Sigmoid colon (tissue), 7 donors: ENCODE data around the gene EPB41L1. TPM values are rescaled to one million over a fixed set of nuclear protein-coding genes. Genes with fewer than 3 reads are reported as not detected.
A peak's percentile ranks its signal among the peaks of the same experiment; 100 is the strongest.

ENCODE experiments used
- DNase-seq: peaks from one replicate; pipeline ENCODE4 v3.0.0-alpha.2; 2019
- H3K27ac ChIP-seq, 4 donors: fragments of 200-600 bp; sonication (generic); one replicate each; pipeline ENCODE4 v1.5.1; 2016 to 2019; ENCODE audit warnings: mild to moderate bottlenecking in 1 of 4
- H3K27me3 ChIP-seq, 3 donors: fragments of 200-600 bp; sonication (generic); one replicate each; pipeline ENCODE4 v1.5.1; 2019; ENCODE audit warnings: mild to moderate bottlenecking in 1 of 3
- H3K36me3 ChIP-seq, 4 donors: fragments of 200-600 bp; sonication (generic); one replicate each; pipeline ENCODE4 v1.5.1; 2016 to 2019
- H3K4me1 ChIP-seq, 4 donors: fragments of 200-600 bp; sonication (generic); one replicate each; pipeline ENCODE4 v1.5.1; 2017 to 2019
- H3K4me3 ChIP-seq, 4 donors: fragments of 200-600 bp; sonication (generic); one replicate each; pipeline ENCODE4 v1.5.1; 2017 to 2019; ENCODE audit warnings: mild to moderate bottlenecking in 2 of 4, moderate library complexity in 1 of 4
- H3K9me3 ChIP-seq, 4 donors: fragments of 200-600 bp in 3 of 4; sonication (generic) in 3 of 4; one replicate each; pipeline versions ENCODE4 v1.5.1 to v1.6.1; 2013 to 2019
- EP300 ChIP-seq, 4 donors: sonication (generic); formaldehyde crosslinking; IDR thresholded peaks; one replicate each; pipeline ENCODE4 v1.6.1; 2017; ENCODE audit warnings: antibody characterized with exemption in 4 of 4
- POLR2A ChIP-seq, 2 donors: fragments of 450-650 bp; IDR thresholded peaks; one replicate each; pipeline ENCODE4 v1.6.1; 2016; ENCODE audit warnings: antibody characterized with exemption in 2 of 2, mild to moderate bottlenecking in 2 of 2, moderate library complexity in 2 of 2
- POLR2AphosphoS5 ChIP-seq, 4 donors: sonication (generic); formaldehyde crosslinking; IDR thresholded peaks; one replicate each; pipeline ENCODE4 v1.6.1; 2017; ENCODE audit warnings: antibody characterized with exemption in 4 of 4
- WGBS, 2 donors: extraction: QIAGEN DNeasy Blood & Tissue Kit; methylation state at CpG; one replicate each; pipeline ENCODE4 v1.1.7; 2013; 5-methylcytosine and 5-hydroxymethylcytosine counted together
- intact Hi-C: fragments of 100-400 bp; cut with DNase I; formaldehyde crosslinking; loops from one replicate; pipeline ENCODE4 v1.15.1; 2023
- polyA plus RNA-seq, 3 donors: library from polyadenylated mRNA; stranded (reverse); fragments of 200-250 nt; gene quantifications; one replicate each; pipeline ENCODE4 v1.2.3, GENCODE V29; 2013
- total RNA-seq, 4 donors: library from RNA; depleted of rRNA; stranded (reverse); fragments of >200 nt; gene quantifications; one replicate each; pipeline ENCODE4 v1.1.0, GENCODE V29; 2016
- TF ChIP-seq, protein P1 (sequence below), 4 experiments: fragments of 450-650 bp in 3 of 4; fragments of 200-600 bp in 1 of 4; IDR thresholded peaks; one replicate each; pipeline ENCODE4 v1.5.1; 2016 to 2019; ENCODE audit warnings: antibody characterized with exemption in 4 of 4, mild to moderate bottlenecking in 3 of 4, moderate library complexity in 2 of 4
- donor health status: healthy with polysubstance abuse.
- donor health status: Bipolar disorder and iron deficiency.
- donor health status: healthy.

Gene EPB41L1
- total and polyA plus RNA-seq, 7 donors: 14.1 to 61.8 (median 19.3) TPM

DNA sequence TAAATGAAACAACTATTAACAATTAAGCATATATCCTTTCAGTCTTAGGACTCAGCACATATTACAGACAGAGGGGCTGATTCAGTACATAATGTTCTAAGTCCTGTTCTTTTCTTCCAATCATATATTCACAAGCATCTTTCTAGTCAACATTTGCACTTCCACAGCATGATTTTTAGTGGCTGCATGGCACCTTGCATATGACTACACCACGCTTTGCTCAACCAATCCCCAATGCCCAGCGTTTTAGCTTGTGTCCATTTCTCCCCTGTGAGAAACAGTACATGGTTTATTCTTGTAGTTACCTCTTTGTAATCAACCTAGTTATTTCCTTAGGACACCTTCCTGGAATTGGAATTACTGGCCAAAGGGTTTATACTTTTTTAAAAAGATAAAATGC lies 115.0 kb downstream of the EPB41L1 start:
- 85 to 86% methylated on average over 2 of the region's 2 CpGs for WGBS, 2 donors
- no peaks in the 10 kb centered on the region for H3K36me3 ChIP-seq

DNA sequence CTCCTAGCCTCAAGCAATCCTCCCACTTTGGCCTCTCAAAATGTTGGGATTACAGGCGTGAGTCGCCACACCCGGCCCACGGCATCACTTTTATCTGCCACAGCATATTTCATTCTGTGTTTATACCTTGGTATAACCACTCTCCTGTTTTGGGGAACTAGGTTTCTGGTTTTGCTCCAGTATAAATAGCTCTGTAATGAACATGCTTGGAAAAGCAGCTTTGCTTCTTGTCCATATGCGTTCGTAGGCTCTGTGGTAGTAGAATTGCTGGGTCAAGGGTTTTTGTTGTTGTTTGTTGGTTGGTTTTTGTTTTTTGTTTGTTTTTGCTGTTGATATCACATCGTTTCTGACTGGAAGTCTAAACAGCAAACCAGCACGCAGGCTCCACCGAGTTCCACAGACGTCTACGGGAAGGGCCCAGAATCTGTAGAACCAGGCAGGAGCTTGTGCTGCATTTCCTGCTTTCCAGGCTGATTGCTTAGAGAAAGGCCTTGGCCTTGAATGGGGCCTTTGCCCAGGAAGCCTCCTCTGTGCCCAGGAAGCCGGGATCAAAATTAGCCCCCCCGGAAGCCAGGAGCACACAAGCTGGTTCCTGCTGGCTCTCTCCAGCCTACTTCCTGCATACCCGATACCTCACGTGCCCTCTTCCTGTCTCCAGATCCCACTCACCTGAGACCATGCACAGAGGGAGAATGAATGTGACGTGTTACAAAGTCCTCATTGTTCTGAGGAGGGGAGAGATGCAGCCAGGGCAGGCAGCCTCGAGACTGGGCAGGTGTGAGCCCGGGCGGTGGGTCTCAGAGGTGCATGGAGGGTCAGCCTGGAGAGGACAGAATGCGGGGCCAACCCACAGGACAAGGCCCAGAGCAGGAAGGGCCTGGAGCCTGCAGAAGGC lies 116.5 kb downstream of the EPB41L1 start:
- no peaks in the 10 kb centered on the region for H3K9me3 ChIP-seq
- H3K27ac ChIP-seq: no peak overlapping the region
- no peaks in the 10 kb centered on the region for H3K36me3 ChIP-seq
- WGBS, 2 donors: 81 to 82% methylated on average over 20 of the region's 20 CpGs
- DNase-seq: peak; percentile 50
- H3K27me3 ChIP-seq: peaks cover 0 to 21% (median 13%) of the 10 kb centered on the region in 3 donors
- TF ChIP-seq POLR2AphosphoS5 (IDR thresholded peaks at IDR 0.05): no peak
- TF ChIP-seq, protein P1, sequence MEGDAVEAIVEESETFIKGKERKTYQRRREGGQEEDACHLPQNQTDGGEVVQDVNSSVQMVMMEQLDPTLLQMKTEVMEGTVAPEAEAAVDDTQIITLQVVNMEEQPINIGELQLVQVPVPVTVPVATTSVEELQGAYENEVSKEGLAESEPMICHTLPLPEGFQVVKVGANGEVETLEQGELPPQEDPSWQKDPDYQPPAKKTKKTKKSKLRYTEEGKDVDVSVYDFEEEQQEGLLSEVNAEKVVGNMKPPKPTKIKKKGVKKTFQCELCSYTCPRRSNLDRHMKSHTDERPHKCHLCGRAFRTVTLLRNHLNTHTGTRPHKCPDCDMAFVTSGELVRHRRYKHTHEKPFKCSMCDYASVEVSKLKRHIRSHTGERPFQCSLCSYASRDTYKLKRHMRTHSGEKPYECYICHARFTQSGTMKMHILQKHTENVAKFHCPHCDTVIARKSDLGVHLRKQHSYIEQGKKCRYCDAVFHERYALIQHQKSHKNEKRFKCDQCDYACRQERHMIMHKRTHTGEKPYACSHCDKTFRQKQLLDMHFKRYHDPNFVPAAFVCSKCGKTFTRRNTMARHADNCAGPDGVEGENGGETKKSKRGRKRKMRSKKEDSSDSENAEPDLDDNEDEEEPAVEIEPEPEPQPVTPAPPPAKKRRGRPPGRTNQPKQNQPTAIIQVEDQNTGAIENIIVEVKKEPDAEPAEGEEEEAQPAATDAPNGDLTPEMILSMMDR (IDR thresholded peaks at IDR 0.05): no peak
- no peak for TF ChIP-seq POLR2A (IDR thresholded peaks at IDR 0.05)
- no peak for TF ChIP-seq EP300 (IDR thresholded peaks at IDR 0.05)
- H3K4me1 ChIP-seq: no peaks in the 10 kb centered on the region
- intact Hi-C loops: no loop called here
- no peak overlapping the region for H3K4me3 ChIP-seq

More for the DNA sequence above, 115.0 kb downstream of the EPB41L1 start:
- Histone ChIP-seq H3K27ac (no peak overlapping the region), H3K9me3 (no peaks in the 10 kb centered on the region), H3K27me3 (peaks cover 0 to 14% (median 10%) of the 10 kb centered on the region in 3 donors), H3K4me3 (no peak overlapping the region), H3K4me1 (no peaks in the 10 kb centered on the region)
- intact Hi-C loops: no loop called here
- no peak for DNase-seq
- TF ChIP-seq POLR2A (IDR thresholded peaks at IDR 0.05): no peak
- TF ChIP-seq, protein P1 (IDR thresholded peaks at IDR 0.05): no peak
- no peak for TF ChIP-seq EP300 (IDR thresholded peaks at IDR 0.05)

DNA sequence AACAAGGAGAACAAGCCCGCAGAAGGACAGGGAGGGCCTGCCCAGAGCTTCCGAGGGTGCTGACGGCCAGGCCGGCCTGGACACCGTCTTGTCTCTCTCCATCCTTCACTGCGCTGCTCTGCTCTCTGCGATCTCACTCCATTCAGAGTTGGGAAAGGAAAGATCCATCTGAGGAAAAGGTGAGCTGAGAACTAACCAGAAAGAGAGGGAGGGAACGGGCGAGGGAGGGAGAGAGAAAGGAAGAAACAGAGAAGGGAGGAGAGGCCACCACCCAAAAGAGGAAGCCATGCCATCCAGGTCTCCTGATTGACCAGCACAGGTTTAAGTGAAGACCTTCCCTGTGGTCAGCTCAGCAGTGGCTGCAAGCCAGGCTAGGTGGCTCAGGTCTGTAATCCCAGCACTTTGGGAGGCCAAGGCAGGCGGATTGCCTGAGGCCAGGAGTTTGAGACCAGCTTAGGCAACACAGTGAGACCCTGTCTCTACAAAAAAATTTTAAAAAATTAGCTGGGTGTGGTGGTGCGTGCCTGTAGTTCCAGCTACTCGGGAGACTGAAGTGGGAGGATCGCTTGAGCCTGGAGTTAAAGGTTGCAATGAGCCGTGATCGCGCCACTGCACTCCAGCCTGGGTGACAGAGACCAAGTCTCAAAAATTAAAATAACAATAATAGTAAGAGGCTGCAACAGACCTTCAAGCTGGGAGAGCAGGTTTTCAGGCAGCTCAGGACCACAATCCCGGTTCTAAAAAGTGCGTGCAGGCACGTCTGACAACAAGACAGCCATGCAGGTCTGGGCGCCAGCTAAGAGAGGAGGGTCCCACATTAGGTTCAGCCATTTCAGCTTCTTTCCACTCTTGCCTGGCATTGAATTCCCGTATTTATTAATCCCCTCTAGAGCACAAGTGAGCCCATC lies 117.4 kb downstream of the EPB41L1 start:
- intact Hi-C loops: no loop called here

DNA sequence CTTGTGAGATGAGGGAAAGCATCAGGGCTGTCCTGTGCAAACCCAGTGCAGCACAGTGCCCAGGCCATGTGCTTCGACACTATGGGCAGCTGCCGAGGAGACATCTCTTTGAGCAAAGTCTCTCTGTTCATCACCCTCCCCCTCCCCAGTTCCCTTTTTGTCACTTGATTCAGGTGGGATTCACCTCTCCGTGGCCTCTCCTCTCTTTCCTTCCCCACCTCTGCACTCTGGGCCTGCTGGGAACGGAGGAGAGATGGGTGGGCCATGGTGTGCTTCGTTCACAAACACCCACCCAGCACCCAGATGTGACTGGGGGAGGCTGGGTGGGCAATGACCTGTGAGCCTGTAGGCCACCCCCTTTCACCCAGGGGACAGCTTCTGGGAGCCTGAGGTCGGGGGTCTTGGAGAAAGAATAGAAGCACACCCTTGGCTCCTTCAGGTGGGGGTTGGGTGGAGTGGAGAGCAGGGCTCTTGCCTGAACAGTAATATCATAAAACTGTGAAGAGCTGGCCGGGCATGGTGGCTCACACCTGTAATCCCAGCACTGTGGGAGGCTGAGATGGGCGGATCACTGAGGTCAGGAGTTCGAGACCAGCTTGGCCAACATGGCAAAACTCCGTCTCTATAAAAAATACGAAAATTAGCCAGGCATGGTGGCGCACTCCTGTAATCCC lies 118.1 kb downstream of the EPB41L1 start:
- intact Hi-C loops: no loop called here
- H3K4me1 ChIP-seq: no peaks in the 10 kb centered on the region
- H3K36me3 ChIP-seq: no peaks in the 10 kb centered on the region
- no peak overlapping the region for H3K4me3 ChIP-seq
- H3K27me3 ChIP-seq: peaks cover 0 to 21% (median 13%) of the 10 kb centered on the region in 3 donors
- no peaks in the 10 kb centered on the region for H3K9me3 ChIP-seq
- WGBS, 2 donors: 78 to 84% methylated on average over 12 of the region's 12 CpGs
- DNase-seq: peak; percentile 48
- no peak overlapping the region for H3K27ac ChIP-seq
- TF ChIP-seq, protein P1 (IDR thresholded peaks at IDR 0.05): no peak
- TF ChIP-seq POLR2A (IDR thresholded peaks at IDR 0.05) (no peak), EP300 (IDR thresholded peaks at IDR 0.05) (no peak), POLR2AphosphoS5 (IDR thresholded peaks at IDR 0.05) (no peak)

More for the DNA sequence above, 117.4 kb downstream of the EPB41L1 start:
- TF ChIP-seq POLR2A (IDR thresholded peaks at IDR 0.05) (no peak), POLR2AphosphoS5 (IDR thresholded peaks at IDR 0.05) (no peak), EP300 (IDR thresholded peaks at IDR 0.05) (no peak)
- TF ChIP-seq, protein P1 (IDR thresholded peaks at IDR 0.05): no peak
- 89 to 91% methylated on average over 21 of the region's 21 CpGs for WGBS, 2 donors
- no peak overlapping the region for H3K27ac ChIP-seq
- no peaks in the 10 kb centered on the region for H3K9me3 ChIP-seq
- peak; percentile 24 for DNase-seq
- H3K36me3 ChIP-seq: no peaks in the 10 kb centered on the region
- H3K27me3 ChIP-seq: peaks cover 0 to 21% (median 13%) of the 10 kb centered on the region in 3 donors
- H3K4me1 ChIP-seq: no peaks in the 10 kb centered on the region
- H3K4me3 ChIP-seq: no peak overlapping the region
